ENCODE data around the gene ANKRD11.
"Not testable (repeated sequence)": the region's sequence is repeated elsewhere in the genome, so short reads cannot be mapped to it uniquely, and the experiment has no call there.

The ANKRD11 gene

DNA sequence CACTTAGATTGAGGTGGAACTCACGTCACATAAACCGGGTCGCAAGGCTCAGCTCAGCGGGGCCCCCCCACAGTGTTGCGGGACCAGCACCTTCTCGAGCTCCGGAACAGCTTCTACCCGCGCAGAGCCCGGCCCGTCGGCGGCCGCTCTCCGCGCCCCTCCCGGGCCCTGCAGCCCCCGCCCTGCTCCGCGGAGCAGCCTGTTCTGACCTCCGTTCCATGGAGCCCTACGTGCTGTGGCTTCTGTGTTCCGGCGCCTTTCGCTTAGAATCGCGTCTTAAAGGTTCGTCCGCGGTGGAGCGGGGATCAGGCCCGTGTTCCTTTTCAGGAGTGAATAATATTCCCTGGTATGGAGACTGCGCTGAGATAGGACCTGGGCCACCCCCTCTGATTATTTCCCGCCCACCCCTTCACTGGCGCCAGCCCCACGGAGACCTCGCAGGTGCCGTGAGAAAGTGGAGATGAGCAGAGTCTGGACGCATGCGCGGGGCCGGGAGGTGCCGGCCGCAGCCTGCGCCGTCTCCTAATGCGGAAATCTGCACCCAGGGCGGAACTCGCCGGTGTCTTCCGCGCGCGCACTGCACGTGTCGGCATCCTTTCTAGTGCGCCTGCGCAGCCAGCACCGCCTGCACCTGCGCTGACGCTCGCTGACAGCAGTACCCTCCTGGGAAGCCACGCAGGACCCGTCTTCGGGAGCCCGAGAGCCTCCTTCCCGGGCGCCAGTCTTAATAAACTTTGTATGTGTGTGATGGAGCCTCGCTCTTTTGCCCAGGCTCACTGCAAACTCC is 242.0 kb downstream of the ANKRD11 start:
- no peak for DNase-seq (ENCODE audit: low read depth in 2 of 2, low spot score in 1 of 2)

DNA sequence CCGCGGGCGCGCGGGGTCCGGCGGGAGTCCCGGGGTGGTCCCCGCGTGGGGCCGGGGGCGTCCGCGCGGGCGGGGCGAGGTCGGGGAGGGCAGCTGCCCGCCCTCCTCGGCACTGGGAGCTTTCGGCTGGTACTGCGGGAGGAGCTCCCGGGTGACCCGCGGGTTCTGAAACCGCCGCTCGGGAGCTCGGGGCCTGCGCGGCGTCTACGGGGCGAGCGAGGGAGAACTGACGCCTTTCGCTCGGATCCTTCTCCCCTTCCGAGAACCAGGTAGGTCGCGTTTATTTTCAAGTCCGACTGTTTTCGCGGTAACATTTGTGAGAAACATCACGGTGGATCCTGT is 242.7 kb downstream of the ANKRD11 start:
- DNase-seq (ENCODE audit: low read depth in 2 of 2, low spot score in 1 of 2), result not testable (repeated sequence)

DNA sequence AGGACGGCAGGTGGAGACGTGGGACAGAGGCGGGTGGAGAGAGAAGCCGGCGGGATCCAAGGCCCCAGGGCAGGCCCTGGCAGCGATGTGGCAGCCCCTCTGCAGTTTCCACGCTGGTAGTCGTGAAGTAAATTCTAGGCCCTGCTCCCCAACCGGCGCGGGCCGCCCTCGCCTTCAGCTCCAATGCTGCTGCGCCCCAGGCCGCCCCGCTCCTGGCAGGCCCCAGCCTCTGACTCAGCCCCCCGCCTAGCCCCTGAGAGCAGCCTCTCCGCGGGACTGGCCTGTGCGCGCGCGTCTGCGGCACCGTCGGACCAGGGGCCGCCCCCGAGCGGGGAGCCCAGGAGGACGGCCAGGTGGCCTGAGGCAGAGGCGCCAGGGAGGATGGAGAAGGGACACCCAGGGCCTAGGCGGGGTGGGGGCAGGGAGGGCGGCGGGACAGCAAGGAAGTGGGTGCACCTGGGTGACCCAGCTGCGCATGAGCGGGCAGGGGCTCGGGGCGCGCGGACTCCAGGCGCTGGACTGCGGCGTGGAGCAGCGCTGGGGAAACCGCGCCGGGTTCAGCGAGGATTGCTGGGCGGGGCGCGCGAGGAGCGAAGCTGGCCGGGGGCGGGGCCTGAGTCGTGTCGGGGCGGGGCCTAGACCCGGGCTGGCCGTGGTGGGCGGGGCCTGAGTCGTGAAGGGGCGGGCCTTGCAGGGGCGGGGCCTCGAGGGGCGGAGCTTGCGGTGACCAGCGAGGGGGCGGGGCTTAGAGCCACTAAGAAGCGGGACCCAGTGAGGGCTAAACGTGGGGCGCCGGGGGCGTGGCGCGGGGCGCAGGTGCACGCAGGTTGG is 243.2 kb downstream of the ANKRD11 start:
- DNase-seq (ENCODE audit: low read depth in 2 of 2, low spot score in 1 of 2), result peak; percentile 97 to 99

DNA sequence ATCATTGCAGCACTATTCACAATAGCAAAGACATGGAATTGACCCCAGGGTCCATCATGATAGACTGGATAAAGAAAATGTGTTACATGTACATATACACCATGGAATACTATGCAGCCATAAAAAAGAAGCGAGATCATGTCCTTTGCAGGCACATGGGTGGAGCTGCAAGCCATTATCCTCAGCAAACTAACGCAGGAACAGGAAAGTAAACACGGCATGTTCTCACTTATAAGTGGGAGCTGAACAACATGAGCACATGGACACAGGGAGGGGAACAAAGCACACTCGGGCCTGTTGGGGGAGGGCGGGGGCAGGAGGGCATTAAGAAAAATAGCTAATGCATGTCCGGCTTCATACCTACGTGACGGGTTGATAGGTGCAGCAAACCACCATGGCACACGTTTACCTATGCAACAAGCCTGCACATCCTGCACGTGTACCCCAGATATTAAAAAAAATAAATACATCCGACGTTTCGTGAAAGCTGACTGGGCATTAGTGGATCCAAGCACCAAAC is 243.9 kb downstream of the ANKRD11 start:
- DNase-seq (ENCODE audit: low read depth in 2 of 2, low spot score in 1 of 2), result no peak

DNA sequence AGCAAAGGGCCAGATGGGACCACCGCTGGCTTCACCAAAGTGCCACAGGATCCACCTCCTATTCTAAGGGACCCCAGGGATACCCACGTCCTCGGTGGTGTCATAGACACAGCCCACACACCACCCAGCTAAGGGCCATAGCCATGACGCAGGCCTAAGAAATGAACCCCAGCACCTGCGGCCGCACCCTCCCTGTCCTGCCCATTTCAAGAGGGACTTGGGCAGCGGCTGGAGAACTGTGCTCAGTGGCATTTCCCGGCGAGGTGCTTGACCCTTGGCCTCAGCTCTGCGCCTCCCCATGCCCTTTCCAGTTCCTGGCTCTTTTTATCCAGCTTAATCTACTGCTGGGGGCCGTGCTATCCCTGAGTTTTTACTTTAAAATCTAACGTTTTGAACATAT is 245.6 kb downstream of the ANKRD11 start:
- no peak for DNase-seq (ENCODE audit: low read depth in 2 of 2, low spot score in 1 of 2)

DNA sequence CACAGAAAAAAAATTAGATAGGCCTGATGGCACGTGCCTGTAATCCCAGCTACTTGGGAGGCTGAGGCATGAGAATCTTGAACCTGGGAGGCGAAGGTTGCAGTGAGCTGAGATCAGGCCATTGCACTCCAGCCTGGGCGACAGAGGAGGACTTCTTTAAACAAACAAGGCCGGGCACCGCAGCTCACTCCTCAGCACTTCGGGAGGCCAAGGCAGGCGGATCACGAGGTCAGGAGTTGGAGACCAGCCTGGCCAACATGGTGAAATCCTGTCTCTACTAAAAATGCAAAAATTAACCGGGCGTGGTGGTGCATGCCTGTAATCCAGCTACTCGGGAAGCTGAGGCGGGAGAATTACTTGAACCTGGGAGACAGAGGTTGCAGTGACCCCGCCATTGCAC is 246.1 kb downstream of the ANKRD11 start:
- DNase-seq (ENCODE audit: low read depth in 2 of 2, low spot score in 1 of 2), result not testable (repeated sequence)

DNA sequence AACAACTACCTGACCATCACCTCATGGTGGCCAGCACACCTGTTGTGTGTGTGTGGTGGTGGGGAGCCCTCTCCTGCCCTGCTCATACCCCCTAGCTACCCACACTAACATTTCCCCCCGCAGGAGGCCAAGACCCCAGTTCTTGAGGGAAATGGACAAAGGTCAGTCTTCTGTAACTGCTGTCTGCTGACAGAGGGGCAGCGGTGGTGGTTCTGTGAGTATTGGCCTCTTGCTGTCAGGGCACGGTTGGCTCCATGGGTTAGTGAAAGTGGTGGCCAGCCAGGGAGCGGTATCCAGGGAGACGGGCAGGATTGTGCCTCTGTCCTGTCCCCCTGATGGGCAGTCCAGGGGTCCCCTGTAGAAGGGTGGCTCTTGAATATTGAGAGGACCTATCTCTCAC is 246.7 kb downstream of the ANKRD11 start:
- no peak for DNase-seq (ENCODE audit: low read depth in 2 of 2, low spot score in 1 of 2)

DNA sequence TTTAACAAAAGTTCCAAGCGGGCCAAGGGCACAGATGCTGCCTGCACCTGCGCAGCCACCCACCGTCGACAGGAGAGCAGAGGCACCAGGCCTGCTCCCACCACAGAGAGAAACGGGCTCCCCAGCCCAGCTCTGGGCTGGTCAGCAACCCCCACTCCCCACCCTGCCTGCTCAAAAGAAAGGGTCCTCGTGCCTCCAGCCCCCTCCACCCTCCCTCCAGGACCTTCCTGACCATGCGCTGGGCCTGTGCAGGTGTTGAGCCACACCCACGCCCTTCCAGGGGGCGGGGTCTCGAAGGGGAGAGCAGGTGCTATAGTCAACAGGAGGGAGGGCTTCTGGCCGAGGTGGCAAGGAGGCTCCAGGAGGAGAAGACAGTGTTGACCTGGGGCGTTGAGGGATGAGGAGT is 247.6 kb downstream of the ANKRD11 start:
- DNase-seq (ENCODE audit: low read depth in 2 of 2, low spot score in 1 of 2), result no peak

DNA sequence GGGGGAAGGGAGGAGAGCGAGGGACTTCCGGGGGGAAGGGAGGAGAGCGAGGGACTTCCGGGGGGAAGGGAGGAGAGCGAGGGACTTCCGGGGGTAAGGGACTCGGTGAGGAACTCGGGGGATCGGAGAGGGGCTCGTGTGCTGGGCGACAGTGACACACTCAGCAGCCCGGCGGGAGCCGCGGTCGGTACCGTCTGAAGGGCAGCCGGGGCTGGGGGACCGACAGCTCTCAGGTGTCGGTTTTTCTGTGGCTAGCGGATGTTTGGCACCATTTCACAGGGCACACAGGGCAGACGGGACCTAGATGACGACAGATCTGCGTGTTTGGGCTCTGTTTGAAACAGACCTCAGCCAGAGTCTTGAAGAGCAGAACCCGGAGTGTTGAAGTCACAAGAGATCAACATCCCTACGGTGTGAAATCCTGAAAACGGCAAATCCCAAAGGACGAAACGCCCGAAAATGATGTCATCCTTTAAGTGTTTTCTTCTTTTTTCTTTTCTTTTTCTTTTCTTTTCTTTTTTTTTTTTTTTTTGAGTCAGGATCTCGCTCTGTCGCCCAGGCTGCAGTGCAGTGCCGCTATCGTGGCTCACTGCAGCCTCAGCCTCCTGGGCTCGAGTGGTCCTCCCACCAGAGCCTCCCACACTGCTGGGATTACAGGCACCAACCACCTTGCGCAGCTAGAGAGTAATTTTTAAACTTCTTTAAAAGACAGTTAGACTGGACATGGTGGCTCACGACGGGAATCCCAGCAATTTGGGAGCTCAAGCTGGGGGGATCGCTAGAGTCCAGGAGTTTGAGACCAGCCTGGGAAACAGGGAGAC is 249.0 kb downstream of the ANKRD11 start:
- peak; percentile 52 to 55 for DNase-seq (ENCODE audit: low read depth in 2 of 2, low spot score in 1 of 2)

DNA sequence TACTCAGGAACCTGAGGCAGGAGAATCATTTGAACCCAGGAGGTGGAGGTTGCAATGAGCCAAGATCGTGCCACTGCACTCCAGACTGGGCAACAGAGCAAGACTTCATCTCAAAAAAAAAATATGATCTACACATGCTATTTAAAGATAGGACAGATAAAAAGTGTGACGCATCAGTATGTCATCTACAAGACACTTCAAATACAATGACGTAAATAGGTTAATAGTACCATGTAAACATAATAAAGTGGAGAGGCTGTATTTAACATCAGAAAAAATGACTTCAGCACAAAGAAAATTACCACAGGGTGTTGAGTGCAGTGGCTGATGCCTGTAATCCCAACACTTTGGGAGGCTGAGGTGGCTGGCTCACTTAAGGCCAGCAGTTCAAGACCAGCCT is 252.6 kb downstream of the ANKRD11 start:
- no peak for DNase-seq (ENCODE audit: low read depth in 2 of 2, low spot score in 1 of 2)

DNA sequence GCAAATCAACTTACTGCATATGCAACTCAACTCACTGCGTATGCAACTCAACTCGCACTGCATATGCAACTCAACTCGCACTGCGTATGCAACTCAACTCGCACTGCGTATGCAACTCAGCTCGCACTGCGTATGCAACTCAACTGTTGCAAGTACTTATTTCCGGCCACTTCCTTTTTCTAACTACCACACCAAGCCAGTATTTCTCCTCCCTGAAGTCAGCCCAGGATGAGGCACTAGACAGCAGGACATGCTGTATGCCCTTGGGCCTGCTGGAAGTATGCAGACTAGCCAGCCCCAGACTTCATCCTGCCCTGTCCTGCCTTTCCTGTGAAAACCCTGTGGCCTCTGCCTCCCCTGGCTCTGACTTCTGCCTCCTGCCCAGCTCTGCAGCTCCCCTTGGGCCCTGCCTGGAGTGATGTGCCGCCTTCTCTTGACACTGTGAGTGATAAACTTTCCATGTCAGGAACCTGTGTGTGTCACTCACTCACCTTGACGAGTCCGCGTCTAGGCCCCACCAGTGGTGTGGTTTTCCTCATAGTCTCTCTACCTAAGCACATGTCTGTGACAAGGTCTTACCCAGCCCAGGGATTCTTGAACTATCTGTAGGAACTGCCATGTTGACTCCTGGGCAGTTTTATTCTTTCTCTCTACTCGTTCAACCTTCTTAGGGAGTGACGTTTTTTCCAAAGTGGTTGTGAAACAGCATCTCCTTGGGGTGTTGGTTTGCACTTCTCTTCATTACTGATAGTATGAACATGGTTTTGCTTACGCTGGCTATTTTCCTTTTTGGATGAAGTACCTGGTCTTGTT is 256.5 kb downstream of the ANKRD11 start:
- no peak for DNase-seq (ENCODE audit: low read depth in 2 of 2, low spot score in 1 of 2)

DNA sequence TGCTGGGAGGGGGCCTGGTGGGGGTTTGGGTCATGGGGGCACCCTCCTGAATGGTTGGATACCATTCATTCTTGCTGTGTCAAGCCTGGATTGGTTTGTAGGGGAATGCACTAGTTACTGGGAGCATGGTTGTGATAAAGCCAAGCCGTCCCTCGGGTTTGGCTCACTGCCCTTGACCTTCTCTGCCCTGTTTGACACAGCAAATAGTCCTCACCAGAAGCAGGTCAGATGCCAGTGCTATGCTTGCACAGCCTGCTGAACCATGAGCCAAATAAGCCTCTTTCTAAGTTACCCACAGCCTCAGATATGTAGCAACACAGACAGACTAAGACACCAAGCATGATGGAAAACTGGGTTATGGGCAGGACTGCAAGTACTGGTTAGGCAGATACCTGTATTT is 258.3 kb downstream of the ANKRD11 start:
- no peak for DNase-seq (ENCODE audit: low read depth in 2 of 2, low spot score in 1 of 2)

DNA sequence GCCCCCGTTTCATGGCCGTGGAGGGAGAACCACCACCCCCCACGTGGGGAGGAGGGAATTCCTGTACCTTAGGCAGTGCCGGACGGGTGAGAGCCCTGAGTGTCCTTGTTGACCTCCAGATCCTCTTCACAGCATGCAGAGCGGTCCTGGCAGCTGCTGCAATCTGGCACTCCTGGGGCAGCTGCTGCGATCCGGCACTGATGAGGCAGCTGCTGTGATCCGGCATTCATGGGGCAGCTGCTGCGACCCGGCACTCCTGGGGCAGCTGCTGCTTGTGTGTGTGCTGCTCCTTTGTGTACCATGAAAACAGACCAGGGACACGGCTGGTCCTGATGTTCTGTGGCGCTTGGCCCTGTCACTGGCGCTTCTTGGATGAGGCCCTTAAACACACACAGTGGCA is 260.1 kb downstream of the ANKRD11 start:
- no peak for DNase-seq (ENCODE audit: low read depth in 2 of 2, low spot score in 1 of 2)

DNA sequence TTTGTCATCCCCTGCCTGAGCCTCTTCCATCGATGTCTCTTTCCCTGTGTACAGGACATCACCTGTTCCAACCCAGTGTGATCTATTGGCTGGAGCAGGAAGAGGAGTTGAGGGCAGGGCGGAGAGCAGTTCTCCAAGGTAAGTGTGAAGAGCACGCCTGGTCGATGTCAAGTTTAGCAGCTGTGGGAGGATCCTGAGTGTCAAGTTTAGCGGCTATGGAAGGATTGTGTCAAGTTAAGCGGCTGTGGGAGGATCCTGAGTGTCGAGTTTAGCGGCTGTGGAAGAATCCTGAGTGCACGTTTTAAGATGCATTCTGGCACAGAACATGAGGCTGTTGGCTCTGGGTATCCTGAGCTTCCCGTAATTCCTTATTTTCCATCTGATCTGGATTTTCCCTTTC is 265.7 kb downstream of the ANKRD11 start:
- DNase-seq (ENCODE audit: low read depth in 2 of 2, low spot score in 1 of 2), result no peak

DNA sequence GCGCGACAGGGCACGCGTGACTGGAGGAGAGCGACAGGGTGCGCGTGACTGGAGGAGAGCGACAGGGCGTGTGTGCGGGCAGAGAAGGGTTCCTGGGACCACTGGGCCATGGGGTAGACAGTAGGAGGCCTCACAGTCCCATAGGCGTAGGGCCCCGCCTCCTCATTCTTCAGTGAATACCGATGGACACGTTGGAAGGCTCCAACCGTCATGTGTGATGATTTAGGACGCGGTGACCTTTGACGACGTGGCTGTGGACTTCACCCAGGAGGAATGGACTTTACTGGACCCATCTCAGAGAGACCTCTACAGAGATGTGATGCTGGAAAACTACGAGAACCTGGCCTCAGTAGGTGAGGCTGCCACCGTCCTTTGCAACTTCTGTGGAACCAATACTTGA is 267.4 kb downstream of the ANKRD11 start:
- no peak for DNase-seq (ENCODE audit: low read depth in 2 of 2, low spot score in 1 of 2)

DNA sequence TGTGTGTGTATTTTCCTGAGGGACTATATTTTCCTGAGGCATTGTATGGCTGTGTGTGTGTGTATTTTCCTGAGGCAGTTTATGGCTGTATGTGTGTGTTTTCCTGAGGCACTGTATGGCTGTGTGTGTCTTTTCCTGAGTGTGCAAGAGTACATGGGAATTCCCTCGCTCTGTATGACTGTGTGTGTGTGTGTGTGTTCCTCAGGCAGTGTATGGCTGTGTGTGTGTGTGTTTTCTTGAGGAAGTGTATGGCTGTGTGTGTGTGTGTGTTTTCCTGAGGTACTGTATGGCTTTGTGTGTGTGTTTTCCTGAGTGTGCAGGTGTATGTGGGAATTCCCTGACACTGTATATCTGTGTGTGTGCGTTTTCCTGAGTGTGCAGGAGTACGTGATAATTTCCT is 268.8 kb downstream of the ANKRD11 start:
- DNase-seq (ENCODE audit: low read depth in 2 of 2, low spot score in 1 of 2), result no peak

DNA sequence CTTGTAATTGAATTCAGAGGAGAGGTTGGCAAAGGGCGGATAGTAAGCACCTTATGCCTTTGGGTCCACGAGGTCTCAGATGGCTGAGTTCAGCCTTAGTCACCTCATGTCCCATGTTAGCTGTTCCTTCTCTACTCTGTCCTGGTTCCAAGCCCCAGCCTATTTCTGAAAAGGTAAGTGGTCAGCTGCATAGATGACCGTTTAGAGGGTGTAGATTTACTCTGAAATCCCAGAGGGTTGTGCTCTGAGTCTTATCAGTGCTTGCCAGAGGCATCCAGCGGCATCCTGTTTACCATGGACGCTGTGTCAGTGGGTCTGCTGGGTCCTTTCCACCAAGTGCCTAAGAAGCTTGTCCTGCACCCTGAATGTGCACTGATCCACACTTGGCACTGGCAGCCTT is 271.0 kb downstream of the ANKRD11 start:
- DNase-seq (ENCODE audit: low read depth in 2 of 2, low spot score in 1 of 2), result no peak
